M059J (cell line): ENCODE measurements around the gene TMEM214. TPM values are rescaled to one million over a fixed set of nuclear protein-coding genes. Genes with fewer than 3 reads are reported as not detected.

ENCODE experiments used
- DNase-seq: peaks from one replicate; pipeline ENCODE4 v3.0.0-alpha.2; 2012; ENCODE audit warnings: low read depth
- total RNA-seq: library from RNA; depleted of rRNA; stranded (reverse); fragments of >200 nt; shearing (Covaris generic); gene quantifications from 2 replicates; pipeline ENCODE4 v1.2.3, GENCODE V29; 2014; rRNA removed

The TMEM214 gene
- 88.6 and 98.5 TPM in 2 replicates for total RNA-seq

DNA sequence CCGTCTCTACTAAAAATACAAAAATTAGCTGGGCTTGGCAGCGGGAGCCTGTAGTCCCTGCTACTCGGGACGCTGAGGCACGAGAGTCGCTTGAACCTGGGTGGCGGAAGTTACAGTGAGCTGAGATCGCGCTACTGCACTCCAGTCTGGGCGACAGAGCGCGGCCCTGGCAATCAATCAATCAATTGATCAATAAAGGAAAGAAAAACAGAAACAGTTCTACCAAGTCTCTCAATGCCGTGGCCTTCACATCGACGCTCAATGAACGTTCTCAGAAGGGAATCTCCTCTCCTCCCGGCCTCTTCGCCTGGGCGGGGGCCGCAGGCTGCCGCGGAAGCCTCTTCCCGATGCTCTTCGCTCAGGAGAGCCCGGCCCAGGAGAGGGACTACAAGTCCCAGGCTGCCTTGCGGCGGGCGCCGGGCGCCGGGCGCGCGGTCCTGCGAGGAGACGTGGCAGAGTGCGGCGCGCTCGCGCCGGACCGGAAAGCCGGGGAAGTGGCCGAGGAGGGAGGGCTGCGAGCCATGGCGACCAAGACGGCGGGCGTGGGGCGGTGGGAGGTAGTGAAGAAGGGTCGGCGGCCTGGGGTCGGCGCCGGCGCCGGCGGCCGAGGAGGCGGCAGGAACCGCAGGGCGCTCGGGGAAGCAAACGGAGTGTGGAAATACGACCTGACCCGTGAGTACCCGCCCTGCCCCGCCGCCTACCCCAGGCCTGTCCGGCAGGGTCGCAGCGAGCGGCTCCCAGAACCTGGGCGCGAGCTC is at the start of gene TMEM214:
TMEM214 (plus strand) TSS at position 471 of the 758 bp plus-strand sequence; CDS start at position 522, 51 bp downstream.
- DNase-seq = peak; percentile 85

DNA sequence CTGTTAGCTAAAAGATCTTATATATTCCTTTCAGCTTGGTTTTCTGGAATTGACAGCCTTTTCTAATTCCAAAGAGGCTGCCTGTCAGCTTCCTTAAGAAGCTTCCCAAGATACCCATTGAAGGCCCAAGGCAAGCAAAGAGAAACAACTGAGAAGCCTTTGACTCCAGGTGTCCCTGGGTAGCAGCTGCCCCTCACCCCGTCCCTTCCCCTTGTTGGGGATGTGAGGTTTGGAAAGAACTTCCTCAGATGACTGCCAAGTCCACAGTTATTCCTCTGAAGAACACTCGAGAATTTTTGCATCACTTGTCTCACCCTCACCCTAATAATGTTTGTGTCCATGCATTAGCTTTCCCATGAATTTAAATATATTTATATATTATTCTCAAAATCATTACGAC is 49.0 kb upstream of the TMEM214 start:
- DNase-seq = no peak

DNA sequence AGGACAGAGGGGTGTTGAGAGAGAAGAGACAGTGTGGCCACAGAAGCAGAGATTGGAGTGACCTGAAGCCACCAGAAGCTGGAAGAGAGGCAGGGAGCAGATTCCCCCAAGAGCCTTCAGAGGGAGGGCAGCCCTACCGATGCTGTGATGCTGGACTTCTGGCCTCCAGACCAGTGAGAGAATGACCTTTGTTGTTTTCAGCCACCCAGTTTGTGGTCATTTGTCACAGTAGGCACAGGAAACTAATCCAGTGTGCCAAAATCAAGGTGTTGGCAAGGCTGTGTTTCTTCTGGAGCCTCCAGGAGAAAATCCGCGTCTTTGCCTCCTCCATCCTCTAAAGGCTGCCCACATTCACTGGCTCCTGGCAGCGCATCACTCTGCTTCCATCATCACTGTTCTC is 47.0 kb upstream of the TMEM214 start:
- DNase-seq = no peak

DNA sequence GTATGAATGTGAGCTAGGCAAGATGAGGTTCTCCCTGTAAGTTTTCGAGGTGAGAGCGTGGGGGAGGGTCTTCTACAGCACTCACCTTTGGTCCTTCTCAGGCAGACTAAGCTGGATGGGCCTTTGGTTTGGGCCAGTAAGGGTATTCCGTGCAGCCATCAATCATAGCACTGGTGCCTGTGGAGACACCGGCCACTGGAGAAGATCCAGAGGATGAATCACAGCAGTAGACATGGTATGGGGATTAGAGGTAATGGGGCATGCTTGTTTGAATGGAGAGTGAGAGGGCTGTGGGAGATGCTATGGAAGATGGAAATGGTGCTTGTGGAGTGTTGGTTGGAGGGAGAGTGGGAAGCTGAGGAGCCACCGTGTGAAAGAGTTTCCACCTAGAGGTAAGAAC is 46.2 kb upstream of the TMEM214 start:
- peak; percentile 66 for DNase-seq

DNA sequence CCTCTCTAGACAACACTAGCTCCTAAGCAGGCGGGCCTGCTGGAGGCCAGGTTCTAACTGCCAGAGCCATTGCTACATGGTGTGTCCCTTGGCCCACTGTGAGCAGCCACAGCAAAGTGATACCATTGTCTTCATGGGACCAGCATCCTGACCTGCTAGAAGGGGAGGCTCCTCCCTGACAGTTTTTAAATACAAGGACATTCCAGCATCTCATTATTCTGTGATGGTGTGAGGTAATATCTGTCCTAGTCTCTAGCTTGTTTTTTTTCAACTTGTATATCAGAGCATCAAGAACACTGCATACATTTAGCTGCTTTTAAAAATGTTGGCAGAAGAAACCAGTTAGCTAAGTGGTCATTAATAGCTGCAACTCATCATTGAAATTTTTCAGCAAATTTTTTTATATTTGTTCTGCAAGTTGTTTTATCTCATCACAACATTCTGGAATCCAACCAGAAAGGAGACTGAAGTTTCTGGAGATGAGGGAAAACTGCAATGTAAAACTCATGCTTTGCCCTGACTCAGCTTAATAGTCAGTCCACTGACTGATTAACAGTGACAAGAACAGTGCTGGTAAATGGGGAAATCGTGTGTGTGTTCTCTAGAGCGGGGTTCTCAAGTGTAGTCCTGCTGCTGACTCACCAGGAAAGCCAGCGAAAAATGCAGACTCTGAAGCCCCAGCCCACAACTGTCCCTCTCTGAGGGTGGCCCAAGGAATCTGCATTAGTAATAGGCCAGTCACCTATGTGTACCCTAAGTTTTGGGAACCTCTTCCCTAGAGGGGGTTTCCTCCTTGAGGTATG is 44.5 kb upstream of the TMEM214 start:
- peak; percentile 73 for DNase-seq

DNA sequence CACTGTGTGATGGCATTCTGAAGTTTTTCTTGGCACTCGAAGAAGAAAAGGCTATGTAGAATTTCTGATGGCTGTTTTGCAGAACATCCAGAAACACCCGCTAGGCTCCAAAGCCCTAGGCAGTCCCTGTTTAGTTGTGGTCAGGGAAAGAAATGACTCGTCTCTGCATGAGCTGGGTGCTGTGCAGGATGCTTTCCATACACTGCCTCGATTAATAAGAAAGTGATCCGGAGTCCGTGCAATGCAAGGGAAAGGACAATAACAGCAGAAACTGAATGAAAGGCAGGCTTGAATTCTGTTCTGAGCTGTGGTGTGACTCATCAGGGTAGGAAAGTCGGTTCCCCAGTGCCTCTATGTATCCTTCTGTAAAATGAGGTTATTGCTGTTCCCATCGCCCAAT is 43.6 kb upstream of the TMEM214 start:
- DNase-seq = peak; percentile 65

- DNase-seq = no peak
These were observed 41.0 kb upstream of the TMEM214 start for GRCh38 chr2:26991717-26992116.

DNA sequence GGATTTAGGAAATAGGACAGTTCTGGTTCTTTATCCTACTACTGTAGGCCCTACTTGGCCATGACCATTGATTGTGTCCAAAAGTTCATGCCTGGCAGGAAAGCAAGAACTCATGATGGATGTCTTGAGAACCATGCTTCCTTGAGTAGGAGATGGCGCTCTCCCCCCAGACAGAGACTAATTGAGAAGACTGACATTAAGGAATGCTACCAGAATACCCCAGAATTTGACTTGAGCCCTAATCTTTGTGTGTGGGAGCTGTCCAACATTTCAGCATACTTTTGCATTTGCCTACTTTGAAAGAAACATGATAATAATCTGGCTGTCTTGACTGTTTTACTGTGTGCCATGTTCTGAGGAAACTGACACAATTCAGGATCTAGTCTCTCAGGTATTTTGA is 39.0 kb upstream of the TMEM214 start:
- DNase-seq = no peak

GRCh38 chr2:26994983-26995382 is 37.8 kb upstream of the TMEM214 start:
- DNase-seq = no peak

GRCh38 chr2:26997394-26997793 is 35.4 kb upstream of the TMEM214 start:
- no peak for DNase-seq

DNA sequence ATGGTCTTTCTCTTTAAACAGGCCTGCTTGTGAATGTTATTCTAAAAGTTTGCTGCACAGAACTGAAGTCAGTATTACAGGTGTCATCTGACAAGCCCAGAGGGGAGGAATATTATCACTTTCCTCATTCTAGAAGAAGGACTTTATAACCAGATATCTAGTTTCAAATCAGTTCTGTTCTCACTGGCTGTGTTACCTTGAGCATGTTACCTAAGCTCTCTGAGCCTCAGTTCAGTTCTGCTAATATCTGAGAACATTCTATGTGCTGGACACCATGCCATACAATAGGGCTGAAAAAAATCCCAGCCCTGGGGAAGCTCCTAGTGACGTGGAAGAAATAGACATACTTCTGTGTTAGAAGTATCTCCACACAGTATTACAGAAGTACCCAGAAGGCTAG is 34.4 kb upstream of the TMEM214 start:
- DNase-seq = no peak

DNA sequence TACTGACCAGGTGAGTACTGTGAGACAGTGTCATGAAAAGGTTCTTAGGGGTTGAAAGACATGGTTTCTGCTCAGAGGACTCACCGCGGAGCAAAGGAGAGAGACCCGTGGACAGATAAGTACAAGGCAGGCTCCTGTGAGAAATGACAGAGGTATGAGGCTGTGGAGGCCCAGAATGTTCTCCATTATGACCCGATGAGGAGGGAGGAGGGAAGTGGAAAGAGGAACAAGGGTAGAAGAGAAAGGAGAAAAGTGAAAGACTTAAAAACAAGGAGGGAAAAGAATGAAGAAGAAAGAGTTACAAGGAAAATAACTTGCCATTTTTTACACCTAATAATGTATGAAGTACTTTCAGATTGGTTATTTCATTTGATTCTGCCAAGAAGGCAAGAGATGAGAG is 32.5 kb upstream of the TMEM214 start:
- no peak for DNase-seq

DNA sequence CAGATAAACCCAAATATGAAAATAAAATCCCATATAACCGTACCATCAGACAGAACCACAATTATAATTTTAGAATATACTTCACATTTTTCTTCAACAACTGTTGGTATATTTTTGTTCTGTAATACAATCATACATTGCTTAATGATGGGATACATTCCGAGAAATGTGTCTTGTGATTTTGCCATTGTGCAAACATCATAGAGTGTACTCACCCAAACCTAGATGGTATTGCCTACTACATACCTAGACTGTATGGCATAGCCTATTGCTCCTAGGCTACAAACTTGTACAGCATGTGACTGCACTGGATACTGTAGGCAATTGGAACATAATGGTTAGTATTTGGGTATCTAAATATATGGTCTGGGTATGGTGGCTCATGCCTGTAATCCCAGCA is 31.8 kb upstream of the TMEM214 start:
- DNase-seq = no peak

GRCh38 chr2:27001950-27002349 is 30.8 kb upstream of the TMEM214 start:
- peak; percentile 25 for DNase-seq

GRCh38 chr2:27003007-27003406 is 29.8 kb upstream of the TMEM214 start:
- no peak for DNase-seq

- peak; percentile 61 for DNase-seq
These were observed 28.9 kb upstream of the TMEM214 start for GRCh38 chr2:27003857-27004256.

- no peak for DNase-seq
These were observed 26.0 kb upstream of the TMEM214 start for GRCh38 chr2:27006602-27007415.

GRCh38 chr2:27007416-27008374 is 25.1 kb upstream of the TMEM214 start:
- no peak for DNase-seq

GRCh38 chr2:27008678-27009077 is 24.1 kb upstream of the TMEM214 start:
- no peak for DNase-seq

GRCh38 chr2:27009083-27009482 is 23.7 kb upstream of the TMEM214 start:
- no peak for DNase-seq

GRCh38 chr2:27009716-27010115 is 23.0 kb upstream of the TMEM214 start:
- DNase-seq = no peak
